Liver (tissue), 9 donors: Measurements from ENCODE around the gene PLIN3. TPM values are rescaled to one million over a fixed set of nuclear protein-coding genes. Genes with fewer than 3 reads are reported as not detected.

Experiments
- DNase-seq: peaks from one replicate; pipeline ENCODE4 v3.0.0-alpha.2; 2017; ENCODE audit warnings: low spot score
- H3K27ac ChIP-seq, 2 donors: one replicate each; pipeline ENCODE4 v1.7.0; 2013; ENCODE audit warnings: inconsistent platforms in 2 of 2, low read length in 2 of 2, control low read depth in 1 of 2, low read depth in 1 of 2, mild to moderate bottlenecking in 1 of 2
- H3K27me3 ChIP-seq, 4 donors: one replicate each; pipeline versions ENCODE4 v1.6.1 to v1.7.0; 2013; ENCODE audit warnings: low read length in 3 of 4, inconsistent platforms in 1 of 4, mild to moderate bottlenecking in 1 of 4, moderate library complexity in 1 of 4; ENCODE audit not compliant: control insufficient read depth in 4 of 4, insufficient read depth in 4 of 4
- H3K36me3 ChIP-seq, 4 donors: one replicate each; pipeline versions ENCODE4 v1.6.1 to v1.7.0; 2013; ENCODE audit warnings: low read length in 3 of 4, mild to moderate bottlenecking in 3 of 4, low read depth in 1 of 4, moderate library complexity in 1 of 4; ENCODE audit not compliant: control insufficient read depth in 4 of 4, insufficient read depth in 3 of 4
- H3K4me1 ChIP-seq, 4 donors: one replicate each; pipeline versions ENCODE4 v1.6.1 to v1.7.0; 2013; ENCODE audit warnings: low read length in 3 of 4, mild to moderate bottlenecking in 3 of 4, moderate library complexity in 1 of 4; ENCODE audit not compliant: control insufficient read depth in 4 of 4, insufficient read depth in 4 of 4
- H3K4me3 ChIP-seq, 3 donors: one replicate each; pipeline versions ENCODE4 v1.6.1 to v1.7.0; 2013; ENCODE audit warnings: low read length in 3 of 3, control low read depth in 1 of 3, low read depth in 1 of 3, mild to moderate bottlenecking in 1 of 3
- H3K9ac ChIP-seq, 2 donors: one replicate each; pipeline ENCODE4 v1.7.0; 2013; ENCODE audit warnings: low read length in 2 of 2, mild to moderate bottlenecking in 2 of 2, moderate library complexity in 2 of 2, control low read depth in 1 of 2, low read depth in 1 of 2
- H3K9me3 ChIP-seq, 4 donors: one replicate each; pipeline versions ENCODE4 v1.6.1 to v1.7.0; 2013; ENCODE audit warnings: low read length in 3 of 4; ENCODE audit not compliant: control insufficient read depth in 4 of 4
- ATF3 ChIP-seq: IDR thresholded peaks from 2 replicates; pipeline ENCODE4 v1.6.1; 2016; ENCODE audit warnings: antibody characterized with exemption
- CTCF ChIP-seq: fragments of 150-350 bp; IDR thresholded peaks from 2 replicates; pipeline ENCODE4 v1.5.1; 2017; ENCODE audit warnings: improper control_type of control experiment, low read depth, low read length; ENCODE audit not compliant: missing input control
- HNF4A ChIP-seq, 2 donors: conservative IDR thresholded peaks; 2 replicates each; pipeline ENCODE4 v1.6.1; 2016; ENCODE audit warnings: antibody characterized with exemption in 2 of 2, mild to moderate bottlenecking in 2 of 2
- HNF4G ChIP-seq: IDR thresholded peaks from 2 replicates; pipeline ENCODE4 v1.6.1; 2016; ENCODE audit warnings: antibody characterized with exemption
- JUND ChIP-seq, 2 donors: IDR thresholded peaks; 2 replicates each; pipeline ENCODE4 v1.6.1; 2016; ENCODE audit warnings: antibody characterized with exemption in 2 of 2
- MAX ChIP-seq: IDR thresholded peaks from 2 replicates; pipeline ENCODE4 v1.6.1; 2016; ENCODE audit warnings: antibody characterized with exemption
- NR2F2 ChIP-seq: IDR thresholded peaks from 2 replicates; pipeline ENCODE4 v1.6.1; 2016; ENCODE audit warnings: antibody characterized with exemption
- RAD21 ChIP-seq, 2 donors: IDR thresholded peaks; 2 replicates each; pipeline ENCODE4 v1.6.1; 2016; ENCODE audit warnings: antibody characterized with exemption in 2 of 2, mild to moderate bottlenecking in 2 of 2
- REST ChIP-seq: IDR thresholded peaks from 2 replicates; pipeline ENCODE4 v1.6.1; 2016; ENCODE audit warnings: antibody characterized with exemption, mild to moderate bottlenecking
- TAF1 ChIP-seq: conservative IDR thresholded peaks from 2 replicates; pipeline ENCODE4 v1.6.1; 2016; ENCODE audit warnings: antibody characterized with exemption, mild to moderate bottlenecking
- YY1 ChIP-seq: IDR thresholded peaks from 2 replicates; pipeline ENCODE4 v1.6.1; 2016; ENCODE audit warnings: antibody characterized with exemption, mild to moderate bottlenecking
- ZBTB33 ChIP-seq: IDR thresholded peaks from 2 replicates; pipeline ENCODE4 v1.6.1; 2016; ENCODE audit warnings: antibody characterized with exemption
- WGBS: extraction: QIAGEN DNeasy Blood & Tissue Kit; methylation state at CpG from one replicate; pipeline ENCODE4 v1.1.7; 2013; 5-methylcytosine and 5-hydroxymethylcytosine counted together
- polyA plus RNA-seq, 2 donors: library from polyadenylated mRNA; stranded (reverse) in 1 of 2; unstranded in 1 of 2; fragments of 200-250 nt in 1 of 2; fragments of >200 nt in 1 of 2; fragmentation: Nextera tagmentation in 1 of 2; extraction: Ambion mirVana in 1 of 2; gene quantifications; one replicate each; pipeline versions ENCODE4 v1.2.1 to v1.2.3, GENCODE V29; 2013 to 2015
- total RNA-seq, 2 donors: library from RNA; depleted of rRNA; stranded (reverse); fragments of >200 nt; gene quantifications; one replicate each; pipeline ENCODE4 v1.2.3, GENCODE V29; 2014
- donor health status: healthy.
- donor health status: healthy.
- donor health status: healthy.
- donor health status: healthy.
- donor health status: healthy.

Gene PLIN3
- total and polyA plus RNA-seq, 4 donors, result 16.9 to 30.2 (median 20.7) TPM

- Histone ChIP-seq H3K4me1 (peaks cover 2 to 17% (median 8%) of the 10 kb centered on the region in 4 donors), H3K9ac (no peak overlapping the region)
- no peak for DNase-seq
Measured at GRCh38 chr19:4817467-4818277, 49.8 kb downstream of the PLIN3 start.

GRCh38 chr19:4816950-4817278 lies 50.6 kb downstream of the PLIN3 start:
- Histone ChIP-seq H3K9me3 (no peaks in the 10 kb centered on the region), H3K4me1 (peaks cover 0 to 18% (median 8%) of the 10 kb centered on the region in 4 donors), H3K9ac (no peak overlapping the region), H3K36me3 (peaks cover 3 to 17% (median 4%) of the 10 kb centered on the region in 4 donors), H3K4me3 (no peak overlapping the region), H3K27me3 (no peaks in the 10 kb centered on the region), H3K27ac (no peak overlapping the region)
- DNase-seq, result no peak
- 96% methylated on average over 16 of the region's 16 CpGs for WGBS
- TF ChIP-seq ZBTB33, result no peak
- TF ChIP-seq HNF4G, result no peak
- no peak for TF ChIP-seq REST
- no peak for TF ChIP-seq RAD21 (IDR thresholded peaks at IDR 0.05)
- no peak for TF ChIP-seq HNF4A (conservative IDR thresholded peaks at IDR 0.05)
- TF ChIP-seq JUND (IDR thresholded peaks at IDR 0.05), result no peak
- TF ChIP-seq MAX, result no peak

More at GRCh38 chr19:4817467-4818277, 49.8 kb downstream of the PLIN3 start:
- WGBS, result 87% methylated on average over 32 of the region's 32 CpGs
- no peak overlapping the region for H3K4me3 ChIP-seq
- H3K36me3 ChIP-seq, result peaks cover 3 to 17% (median 5%) of the 10 kb centered on the region in 4 donors
- H3K27ac ChIP-seq, result no peak overlapping the region
- no peaks in the 10 kb centered on the region for H3K27me3 ChIP-seq
- no peaks in the 10 kb centered on the region for H3K9me3 ChIP-seq
- TF ChIP-seq YY1, result no peak
- TF ChIP-seq TAF1, result no peak
- no peak for TF ChIP-seq ZBTB33
- no peak for TF ChIP-seq ATF3
- no peak for TF ChIP-seq NR2F2
- TF ChIP-seq MAX, result no peak
- TF ChIP-seq CTCF, result no peak
- TF ChIP-seq JUND (IDR thresholded peaks at IDR 0.05), result no peak
